ENCODE data around the gene FDXACB1.
A peak's percentile ranks its signal among the peaks of the same experiment; 100 is the strongest.
"Not testable (repeated sequence)": the region's sequence is repeated elsewhere in the genome, so short reads cannot be mapped to it uniquely, and the experiment has no call there.

FDXACB1 gene

GRCh38 chr11:111908639-111909305, 29.8 kb upstream of the FDXACB1 start:
- no peak for DNase-seq

- no peak for DNase-seq
Observed at GRCh38 chr11:111906680-111907079, 27.7 kb upstream of the FDXACB1 start.

- no peak for DNase-seq
Observed at GRCh38 chr11:111905411-111905810, 26.4 kb upstream of the FDXACB1 start.

GRCh38 chr11:111886844-111887243, 7.9 kb upstream of the FDXACB1 start:
- DNase-seq: no peak

- DNase-seq: no peak
Observed at GRCh38 chr11:111886032-111886431, 7.1 kb upstream of the FDXACB1 start.

GRCh38 chr11:111885053-111885452, 6.1 kb upstream of the FDXACB1 start:
- DNase-seq: not testable (repeated sequence)

- DNase-seq: no peak
Observed at GRCh38 chr11:111882202-111882601, 3.2 kb upstream of the FDXACB1 start.

- DNase-seq: no peak
Observed at GRCh38 chr11:111879637-111879960, 634 bp upstream of the FDXACB1 start.

GRCh38 chr11:111878385-111878848, 548 bp downstream of the FDXACB1 start:
- no peak for DNase-seq

- DNase-seq: peak in 1 of 2 donors; percentile 18
Observed at GRCh38 chr11:111871693-111872161, 7.2 kb downstream of the FDXACB1 start.

- peak; percentile 80 to 93 for DNase-seq
Observed at GRCh38 chr11:111870886-111871692, 7.9 kb downstream of the FDXACB1 start, which contains the start of gene ALG9. TSS of gene ALG9 (minus strand) at chr11:111871581. CDS start at chr11:111871482, 99 bp downstream.

- no peak for DNase-seq
Observed at GRCh38 chr11:111870522-111870885, 8.5 kb downstream of the FDXACB1 start.

- no peak for DNase-seq
Observed at GRCh38 chr11:111870113-111870512, 8.9 kb downstream of the FDXACB1 start.

- no peak for DNase-seq
Observed at GRCh38 chr11:111860257-111860656, 18.7 kb downstream of the FDXACB1 start.

GRCh38 chr11:111855506-111855905, 23.5 kb downstream of the FDXACB1 start:
- no peak for DNase-seq

GRCh38 chr11:111852103-111852502, 26.9 kb downstream of the FDXACB1 start:
- no peak for DNase-seq

- no peak for DNase-seq
Observed at GRCh38 chr11:111851636-111852035, 27.3 kb downstream of the FDXACB1 start.

GRCh38 chr11:111851067-111851466, 27.9 kb downstream of the FDXACB1 start:
- no peak for DNase-seq

- DNase-seq: no peak
Observed at GRCh38 chr11:111849631-111850030, 29.3 kb downstream of the FDXACB1 start.

- DNase-seq: no peak
Observed at GRCh38 chr11:111846636-111847035, 32.3 kb downstream of the FDXACB1 start.

- no peak for DNase-seq
Observed at GRCh38 chr11:111846063-111846462, 32.9 kb downstream of the FDXACB1 start.

- DNase-seq: peak in 1 of 2 donors; percentile 15
Observed at GRCh38 chr11:111845276-111846028, 33.5 kb downstream of the FDXACB1 start.

GRCh38 chr11:111843661-111844060, 35.3 kb downstream of the FDXACB1 start:
- no peak for DNase-seq
